ENCODE data around the gene ANKRD31.
"Not testable (repeated sequence)": the region's sequence is repeated elsewhere in the genome, so short reads cannot be mapped to it uniquely, and the experiment has no call there.

ANKRD31 gene

DNA sequence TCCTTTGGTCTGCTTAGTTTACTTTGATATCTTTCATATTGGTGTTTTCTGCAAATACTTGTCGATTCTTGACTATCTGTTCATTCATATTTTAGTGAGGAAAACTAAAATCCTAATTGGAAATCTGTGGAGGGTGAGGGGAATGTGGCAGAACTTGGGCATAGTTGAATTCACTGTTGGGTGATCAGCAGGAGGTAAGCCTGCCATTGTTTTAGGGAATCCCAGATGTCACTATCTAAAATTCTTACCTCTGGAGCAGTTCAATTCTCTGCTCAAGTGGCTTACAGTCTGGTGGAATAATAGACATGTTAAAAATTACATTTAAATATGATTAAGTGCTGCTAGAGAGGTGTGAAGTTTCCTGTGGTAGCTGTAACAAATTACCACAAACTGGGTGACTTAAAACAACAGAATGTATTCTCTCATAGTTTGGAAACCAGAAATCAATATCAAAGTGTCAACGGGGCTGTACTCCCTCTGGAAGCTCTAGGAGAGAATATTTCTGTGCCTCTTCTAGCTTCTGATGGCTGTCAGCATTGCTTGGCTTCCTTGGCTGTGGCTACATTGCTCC, 94.0 kb downstream of the ANKRD31 start:
- no peak for DNase-seq

DNA sequence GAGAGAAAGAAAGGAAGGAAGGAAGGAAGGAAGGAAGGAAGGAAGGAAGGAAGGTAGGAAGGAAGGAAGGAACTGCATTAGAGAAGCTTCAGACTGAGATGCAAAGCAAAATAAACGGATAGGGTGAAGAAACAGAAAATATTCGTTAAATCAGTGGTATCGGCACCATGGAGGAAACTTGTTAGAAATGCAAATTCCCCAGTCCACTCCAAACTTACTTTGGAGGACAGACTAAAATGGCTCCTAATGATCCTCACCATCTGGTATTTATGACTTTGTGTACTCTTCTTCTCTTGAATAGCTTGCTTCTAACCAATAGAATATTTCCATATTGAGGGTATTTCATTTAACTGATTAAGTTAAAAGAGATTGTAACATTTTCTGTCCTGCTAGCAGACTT, 96.4 kb downstream of the ANKRD31 start:
- no peak for DNase-seq

DNA sequence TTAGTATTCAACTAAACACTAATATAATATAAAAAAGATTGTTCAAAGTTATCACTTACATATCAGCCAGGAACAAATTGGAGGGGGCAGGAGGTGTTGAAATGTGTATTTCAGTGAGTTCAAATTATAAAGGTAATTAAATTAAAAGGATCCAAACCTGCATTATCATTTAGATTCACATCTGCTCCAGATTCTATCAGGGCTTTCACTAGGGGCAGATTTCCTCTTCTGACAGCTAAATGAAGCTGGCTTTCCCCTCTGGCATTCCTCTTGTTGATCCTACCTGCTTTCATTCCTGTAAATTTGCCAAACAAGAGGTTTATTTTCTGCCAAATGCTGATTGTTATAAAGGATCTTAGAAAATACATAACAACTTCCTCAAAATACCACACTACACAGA, 98.0 kb downstream of the ANKRD31 start:
- no peak for DNase-seq

DNA sequence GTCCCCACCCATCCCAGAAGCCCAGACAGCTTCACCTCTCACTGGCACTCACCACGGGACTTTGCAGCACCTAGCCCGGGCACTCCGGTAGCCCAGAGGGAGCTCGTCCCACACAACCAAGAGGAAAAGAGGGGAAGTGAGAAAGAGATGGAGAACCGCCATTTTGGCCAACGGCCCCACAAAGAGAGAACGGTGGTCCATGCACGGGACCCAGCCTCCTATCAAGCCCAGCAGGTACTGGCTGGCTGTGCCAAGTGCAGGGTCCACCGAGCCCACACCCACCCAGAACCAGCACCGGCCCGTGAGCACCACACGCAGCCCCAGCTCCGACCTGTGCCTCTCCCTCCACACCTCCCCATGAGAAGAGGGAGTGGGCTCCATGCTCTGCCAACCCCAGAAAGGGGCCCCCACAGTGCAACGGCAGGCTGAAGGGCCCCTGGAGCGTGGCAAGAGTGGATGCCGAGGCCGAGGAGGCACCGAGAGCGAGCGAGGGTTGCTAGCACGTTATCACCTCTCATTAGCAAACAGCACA, 105.8 kb downstream of the ANKRD31 start:
- DNase-seq: no peak

DNA sequence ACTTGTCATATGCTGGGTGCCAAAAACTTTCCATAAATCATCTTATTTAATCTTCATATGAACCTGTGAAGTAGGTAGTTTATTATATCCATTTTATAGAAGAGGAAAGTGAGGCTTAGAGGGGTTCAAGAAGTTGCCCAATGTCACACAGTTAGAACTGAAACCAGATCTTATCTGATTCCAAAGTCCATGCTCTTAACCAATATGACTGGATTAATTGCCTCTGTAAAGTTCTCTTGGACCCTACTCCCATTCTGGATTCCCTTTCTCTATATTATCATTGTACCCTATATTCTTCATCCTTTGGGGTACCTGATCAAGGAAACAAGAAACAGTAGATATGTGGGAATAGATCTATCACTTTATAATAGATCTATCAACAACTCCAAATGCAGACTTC, 119.8 kb downstream of the ANKRD31 start:
- DNase-seq: no peak

DNA sequence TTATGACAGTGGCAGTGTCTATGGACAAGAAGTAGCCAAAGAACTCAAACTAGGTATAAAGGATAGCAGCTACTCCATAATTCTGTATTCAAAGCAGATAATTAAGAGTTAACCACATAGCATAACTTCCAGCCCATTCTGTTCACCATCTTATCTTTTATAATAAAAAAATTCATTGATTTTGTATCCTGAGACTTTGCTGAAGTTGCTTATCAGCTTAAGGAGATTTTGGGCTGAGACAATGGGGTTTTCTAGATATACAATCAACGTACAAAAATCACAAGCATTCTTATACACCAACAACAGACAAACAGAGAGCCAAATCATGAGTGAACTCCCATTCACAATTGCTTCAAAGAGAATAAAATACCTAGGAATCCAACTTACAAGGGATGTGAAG, 122.4 kb downstream of the ANKRD31 start:
- DNase-seq: not testable (repeated sequence)

DNA sequence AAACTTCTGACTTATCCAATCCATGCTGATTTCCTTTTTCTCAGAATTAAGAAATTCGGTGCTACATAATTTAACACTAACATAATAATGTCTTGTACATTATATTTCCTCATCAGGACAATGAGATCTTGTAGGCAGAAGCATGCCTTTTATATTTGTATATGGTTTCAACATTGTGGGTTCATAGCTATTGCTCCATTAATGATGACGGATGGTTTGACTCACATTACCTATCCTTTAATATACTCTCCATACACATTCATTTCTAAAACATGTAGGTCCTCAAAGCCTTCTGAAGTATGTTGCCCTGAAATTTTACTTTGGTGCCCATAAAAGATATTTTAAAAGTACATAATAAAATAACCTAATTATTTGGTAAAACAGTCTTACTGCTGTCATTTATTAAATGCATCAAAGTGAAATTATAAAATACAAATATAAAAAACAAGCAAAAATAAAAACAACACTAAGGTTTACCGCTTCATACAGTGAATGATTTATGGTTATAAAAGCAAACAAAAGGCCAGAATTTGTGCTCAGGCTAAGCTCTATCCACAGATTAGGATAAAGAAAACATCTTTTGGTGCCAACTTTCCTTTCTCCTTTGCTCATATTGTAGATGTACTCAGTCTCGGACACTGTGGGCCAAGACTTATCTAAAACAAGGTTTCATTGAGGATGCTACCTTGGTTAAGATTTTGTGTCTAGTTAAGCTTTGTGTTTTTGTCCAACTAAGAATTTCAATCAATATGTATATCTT, 123.1 kb downstream of the ANKRD31 start:
- DNase-seq: no peak

DNA sequence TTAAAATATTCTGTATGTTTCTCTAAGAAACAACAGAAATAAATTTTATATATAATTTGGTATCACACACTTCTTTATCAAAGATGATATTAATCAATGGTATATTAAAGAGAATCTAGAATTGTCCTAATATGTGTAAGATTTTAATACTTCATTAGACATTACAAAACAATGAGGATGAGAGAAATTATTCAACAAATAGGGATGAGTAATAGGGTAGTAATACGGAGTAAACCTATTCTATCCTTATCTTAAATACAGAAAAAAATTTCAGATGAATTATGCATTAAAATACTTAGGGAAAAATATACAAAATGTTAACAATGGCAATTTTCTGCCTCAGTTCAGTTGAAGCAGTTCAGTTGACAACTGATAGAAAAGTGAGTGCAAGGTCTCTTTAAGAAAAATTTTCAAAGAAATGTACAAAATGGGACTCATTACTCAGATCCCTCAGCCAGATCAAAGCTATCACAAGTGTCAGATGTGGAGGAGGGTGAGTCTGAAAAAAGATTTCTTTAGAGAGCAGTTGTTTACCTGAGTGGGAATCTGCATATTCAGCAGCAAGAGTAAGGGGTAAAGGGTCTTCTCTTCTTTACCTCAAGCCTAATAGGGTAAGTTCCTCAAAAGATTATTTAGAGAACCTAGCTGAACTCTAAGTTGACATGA, 127.6 kb downstream of the ANKRD31 start:
- no peak for DNase-seq

DNA sequence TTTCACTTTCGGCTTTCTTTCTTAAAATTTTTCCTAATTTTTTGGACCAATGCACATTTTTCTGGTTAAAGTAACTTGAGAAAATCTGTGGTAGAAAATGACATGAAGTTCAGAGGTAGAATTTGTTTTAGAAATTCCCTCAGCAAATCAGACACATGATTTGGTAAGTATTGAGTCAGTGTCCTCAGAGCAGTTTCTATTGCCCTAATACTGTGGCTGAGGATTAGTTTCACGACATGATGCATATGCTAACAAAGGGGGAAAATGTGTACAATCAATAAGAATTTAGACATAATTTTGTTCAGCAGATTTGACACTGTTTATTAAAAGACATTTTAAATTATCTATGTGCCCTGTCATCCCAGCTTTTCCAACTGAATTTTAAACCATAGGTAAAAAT, 128.2 kb downstream of the ANKRD31 start:
- no peak for DNase-seq

DNA sequence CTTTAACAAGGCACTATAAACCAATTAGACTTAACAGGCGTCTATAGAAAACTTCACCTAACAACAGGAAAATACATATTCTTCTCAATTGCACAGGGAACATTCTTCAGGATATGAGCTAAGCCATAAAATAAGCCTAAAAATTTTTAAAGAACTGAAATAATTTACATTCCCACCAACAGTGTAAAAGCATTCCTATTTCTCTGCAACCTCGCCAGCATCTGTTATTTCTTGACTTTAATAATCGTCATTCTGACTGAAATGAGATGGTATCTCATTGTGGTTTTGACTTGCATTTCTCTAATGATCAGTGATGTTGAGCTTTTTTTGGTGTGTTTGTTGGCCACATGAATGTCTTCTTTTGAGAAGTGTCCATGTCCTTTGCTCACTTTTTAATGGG, 140.7 kb downstream of the ANKRD31 start:
- DNase-seq: not testable (repeated sequence)

DNA sequence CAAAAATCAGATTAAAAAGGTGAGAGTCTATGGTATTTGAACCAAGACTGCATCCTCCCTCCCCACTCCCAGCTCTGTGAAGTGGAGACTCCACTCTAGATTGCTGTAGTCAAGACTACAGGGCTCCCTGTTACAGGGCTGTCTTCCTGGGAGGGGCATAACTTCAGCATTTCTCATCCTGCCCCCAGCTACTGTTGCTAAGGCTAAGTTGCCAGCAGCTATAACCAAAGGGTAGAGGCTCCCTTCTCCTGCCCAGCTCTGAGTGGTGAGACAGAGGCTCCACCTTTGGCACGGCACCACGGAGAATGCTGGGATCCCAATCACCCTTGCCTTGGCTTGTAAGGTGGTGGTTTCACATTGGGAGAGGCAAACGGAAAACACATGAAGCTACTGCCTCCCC, 145.1 kb downstream of the ANKRD31 start:
- no peak for DNase-seq

DNA sequence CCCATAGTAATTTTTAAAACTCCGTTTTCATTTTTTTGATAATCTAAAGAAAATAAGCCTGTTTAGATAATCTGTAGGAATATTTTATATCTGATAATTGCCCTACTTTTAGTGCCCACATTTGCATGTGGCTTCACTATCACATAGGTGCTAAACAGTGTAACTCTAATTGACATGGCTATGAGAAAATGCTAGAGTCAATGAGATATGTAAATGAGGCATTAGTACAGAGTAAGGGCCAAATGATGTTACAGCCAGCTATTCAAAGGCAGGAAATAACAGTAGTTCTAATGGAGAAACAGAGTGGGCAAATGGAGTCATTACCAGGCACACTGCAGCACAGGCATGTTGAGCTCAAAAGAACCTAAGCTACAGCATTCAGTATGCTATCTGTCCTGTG, 147.0 kb downstream of the ANKRD31 start:
- DNase-seq: no peak

DNA sequence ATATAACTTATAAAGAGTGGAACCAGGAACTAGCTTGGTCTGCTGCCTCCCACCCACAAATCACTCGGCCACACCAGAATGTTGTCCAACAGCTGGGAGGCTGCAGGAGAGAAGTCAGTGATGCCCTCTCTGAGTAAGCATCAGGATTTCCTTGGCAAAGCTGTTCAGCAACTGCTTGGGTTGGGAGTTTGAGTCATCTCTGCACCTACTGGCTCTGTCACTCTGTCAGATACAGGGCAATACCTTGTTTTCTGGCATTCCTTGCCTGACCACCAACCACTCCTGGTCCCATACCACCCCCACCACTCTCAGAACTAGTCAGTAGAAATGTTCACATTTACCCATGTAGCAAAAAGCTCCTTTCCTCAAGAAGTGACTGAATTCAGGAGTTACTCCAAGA, 147.5 kb downstream of the ANKRD31 start:
- DNase-seq: peak; percentile 28 to 61

DNA sequence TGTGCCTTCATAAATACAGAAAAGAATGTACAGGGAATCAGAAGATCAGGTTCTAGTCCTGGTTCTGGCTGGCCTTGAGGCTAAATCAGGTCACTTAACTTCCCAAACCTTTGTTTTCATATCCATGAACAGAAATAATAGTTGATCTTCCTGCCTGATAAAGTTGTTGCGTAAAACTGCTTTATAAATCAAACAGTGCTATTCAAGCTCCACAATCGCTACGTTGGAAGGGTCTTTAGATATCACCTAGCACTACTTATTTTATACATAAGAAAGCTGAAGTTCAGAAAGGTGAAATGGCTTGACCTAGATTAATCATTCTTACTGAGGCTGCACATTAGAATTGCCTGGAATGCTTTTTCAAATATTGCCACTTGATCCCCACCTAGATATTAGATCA, 148.0 kb downstream of the ANKRD31 start:
- no peak for DNase-seq

DNA sequence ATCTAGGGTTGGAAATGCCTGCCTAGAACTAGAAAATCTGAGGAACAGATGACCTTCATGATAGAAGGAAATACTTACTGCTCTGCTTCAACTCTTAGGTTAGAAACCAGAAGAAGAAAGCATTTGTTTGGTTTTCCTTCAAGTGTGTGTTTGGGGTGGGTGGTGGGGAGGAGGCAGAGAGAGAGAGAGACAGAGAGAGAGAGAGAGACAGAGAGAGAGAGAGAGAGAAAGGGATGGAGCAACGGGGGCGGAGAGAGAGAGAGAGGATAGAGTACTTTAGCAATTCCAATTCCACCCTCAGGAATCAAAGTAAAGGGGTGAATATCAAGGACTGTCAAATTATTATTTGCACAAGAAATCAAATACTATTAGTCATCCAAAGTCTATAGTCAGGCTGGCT, 155.2 kb downstream of the ANKRD31 start:
- DNase-seq: no peak

DNA sequence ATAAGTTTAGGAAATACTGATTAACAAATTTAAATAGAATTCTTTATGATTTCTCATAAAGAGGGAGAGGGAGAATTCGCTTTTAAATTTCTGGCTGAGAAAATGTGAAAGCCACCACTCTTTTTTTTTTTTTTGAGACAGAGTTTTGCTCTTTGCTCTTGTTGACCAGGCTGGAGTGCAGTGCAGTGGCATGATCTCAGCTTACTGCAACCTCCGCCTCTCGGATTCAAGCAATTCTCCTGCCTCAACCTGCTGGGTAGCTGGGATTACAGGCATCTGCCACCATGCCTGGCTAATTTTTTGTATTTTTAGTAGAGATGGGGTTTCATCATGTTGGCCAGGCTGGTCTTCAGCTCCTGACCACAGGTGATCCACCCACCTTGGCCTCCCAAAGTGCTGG, 157.3 kb downstream of the ANKRD31 start:
- DNase-seq: not testable (repeated sequence)

DNA sequence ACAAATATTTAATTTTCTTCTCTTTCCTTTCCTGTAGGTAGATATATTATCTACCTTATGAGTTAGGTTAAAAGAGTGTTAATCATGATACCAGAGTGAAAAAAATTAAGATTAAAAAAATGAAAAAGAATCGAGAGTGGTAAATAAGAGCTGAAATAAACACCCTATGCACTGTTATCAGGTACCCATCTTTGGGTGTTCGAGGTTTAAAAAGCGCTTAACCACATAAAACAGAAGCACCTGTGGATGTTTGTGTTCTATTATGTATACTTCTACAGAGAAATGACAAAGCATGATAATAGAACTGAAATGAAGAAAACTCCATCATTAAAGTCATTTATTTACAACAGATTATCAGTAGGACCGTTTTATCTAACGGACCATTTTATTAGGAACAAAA, 158.7 kb downstream of the ANKRD31 start:
- no peak for DNase-seq

DNA sequence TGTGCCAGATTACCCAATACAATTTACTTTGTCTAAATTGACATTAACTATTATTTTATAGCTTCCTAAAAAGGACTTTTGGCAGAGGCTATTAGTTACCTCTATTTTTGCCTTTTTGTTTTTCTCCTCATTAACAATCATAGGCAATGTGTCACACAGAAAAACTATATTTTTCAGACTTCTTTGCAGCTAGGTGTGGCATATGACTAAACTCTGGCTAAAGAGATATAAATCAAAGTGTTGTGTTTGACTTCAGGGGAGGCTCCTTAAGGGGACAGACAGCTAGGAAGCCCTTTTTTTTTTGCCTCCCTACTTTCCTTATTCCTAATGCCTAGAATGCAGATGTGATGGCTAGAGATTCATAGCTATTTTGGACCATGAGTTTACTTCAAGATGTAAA, 164.6 kb downstream of the ANKRD31 start:
- no peak for DNase-seq

DNA sequence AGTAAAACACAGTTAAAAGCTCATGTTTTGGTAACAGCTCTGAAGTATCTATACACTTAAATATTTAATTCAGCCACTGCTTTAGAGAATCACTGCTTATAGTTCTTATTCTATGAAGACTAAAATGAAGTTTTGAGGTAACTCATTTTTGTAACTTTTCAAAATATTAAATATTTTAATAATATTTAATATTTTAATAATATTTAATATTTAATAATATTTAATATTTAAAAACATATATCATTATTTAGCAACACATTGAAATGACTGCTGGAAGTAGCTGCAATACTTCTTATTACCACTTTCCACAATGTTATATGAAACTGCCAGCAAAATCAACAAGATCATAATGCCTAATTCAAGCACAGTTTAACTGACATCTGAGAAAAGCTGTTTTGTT, 165.6 kb downstream of the ANKRD31 start:
- DNase-seq: no peak

DNA sequence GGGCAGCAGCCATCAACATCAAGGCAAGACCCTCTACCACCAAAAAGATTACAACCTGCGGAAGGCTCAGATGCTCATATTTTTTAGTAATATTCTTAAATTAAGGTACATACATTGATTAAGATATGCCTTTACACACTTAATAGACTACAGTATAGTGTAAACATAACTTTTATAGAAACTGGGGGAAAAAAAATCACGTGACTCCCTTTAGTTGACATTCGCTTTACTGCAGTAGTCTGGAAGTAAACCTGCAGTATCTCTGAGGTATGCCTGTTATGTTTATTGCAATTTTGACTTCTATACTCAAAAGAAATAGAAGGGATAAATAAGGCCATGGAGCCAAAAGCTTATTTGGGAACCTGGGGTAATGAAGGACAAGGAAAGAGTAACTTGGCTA, 169.2 kb downstream of the ANKRD31 start:
- no peak for DNase-seq

DNA sequence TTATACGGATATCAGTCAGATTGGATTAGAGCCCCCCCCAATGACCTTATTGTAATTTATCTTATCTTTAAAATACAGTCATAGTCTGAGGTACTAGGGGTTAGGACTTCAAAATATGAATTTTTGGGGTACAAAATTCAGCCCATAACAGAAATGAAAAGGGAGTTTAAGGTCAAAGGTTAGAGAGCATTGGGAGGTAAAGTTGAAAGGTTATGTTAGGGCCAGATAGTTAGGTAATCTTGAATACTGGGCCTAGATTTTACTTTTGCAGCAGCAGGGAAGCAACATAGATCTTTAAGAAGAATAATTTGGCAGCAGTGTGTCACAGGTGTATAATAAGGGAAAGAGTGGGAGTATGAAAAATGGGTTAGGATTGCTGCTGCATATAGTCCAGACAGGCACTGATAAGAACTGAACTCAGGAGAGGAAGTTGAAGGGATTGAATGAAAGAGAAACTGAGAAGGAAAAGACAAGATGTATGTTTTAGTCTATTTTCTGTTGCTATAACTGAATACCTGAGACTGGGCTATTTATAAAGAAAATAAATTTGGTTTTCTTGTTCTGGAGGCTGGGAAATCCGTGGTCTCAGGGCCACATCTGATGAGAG, 173.7 kb downstream of the ANKRD31 start:
- DNase-seq: no peak

DNA sequence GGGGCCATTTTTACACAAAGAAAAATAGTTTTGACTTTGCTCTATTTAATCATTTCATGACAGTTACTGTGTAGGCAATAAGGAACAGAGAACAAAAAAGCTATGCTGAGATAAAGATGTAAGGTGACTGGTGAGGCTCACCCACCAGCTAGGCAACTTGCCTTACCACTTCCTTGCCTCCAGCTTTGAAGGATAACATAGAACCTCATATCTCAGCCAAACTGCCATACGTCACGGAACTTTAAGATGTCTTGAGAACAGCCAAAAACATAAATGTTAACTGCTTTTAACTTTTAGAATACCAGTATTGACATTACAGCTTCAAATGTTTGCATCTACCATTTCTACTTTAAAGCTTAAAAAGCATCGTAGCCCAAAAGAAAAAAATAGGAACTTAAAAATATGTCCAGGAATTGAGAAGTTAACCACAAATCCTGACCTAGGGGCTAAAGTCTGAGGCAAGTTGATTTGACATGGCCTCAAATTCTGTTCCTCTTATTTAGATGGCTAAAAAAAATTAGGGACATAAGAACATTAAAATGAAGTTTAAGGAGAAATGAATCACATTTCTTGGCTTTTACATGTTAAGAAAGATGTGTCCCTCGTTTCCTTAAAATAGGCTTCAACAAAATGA, 176.6 kb downstream of the ANKRD31 start:
- no peak for DNase-seq

DNA sequence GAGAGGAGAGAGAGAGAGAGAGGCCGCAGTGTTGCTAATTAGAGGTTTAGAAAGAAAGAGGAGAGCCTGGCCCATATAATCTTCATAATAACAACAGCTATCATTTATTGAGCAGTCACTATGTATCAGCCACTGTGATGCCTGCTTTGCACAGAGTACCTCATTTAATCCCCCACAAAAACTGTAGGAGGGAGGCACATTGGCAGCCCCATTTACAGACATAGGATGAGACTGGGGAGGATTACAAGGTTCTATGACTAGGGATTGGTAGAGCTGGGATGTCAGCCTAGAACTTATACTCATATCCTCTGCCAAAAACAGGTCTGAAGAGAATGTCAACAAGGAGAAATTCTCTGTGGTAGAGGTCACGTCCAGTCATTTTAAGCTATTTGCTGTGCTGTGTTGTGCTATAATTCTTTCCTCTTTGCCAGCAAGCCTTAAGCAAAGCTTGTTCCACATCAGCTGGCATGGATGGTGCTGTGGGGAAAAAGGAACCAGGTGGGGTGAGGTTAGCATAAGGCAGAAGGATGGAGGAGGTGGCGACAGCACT, 177.6 kb downstream of the ANKRD31 start:
- no peak for DNase-seq
